Stimulated activated naive CD4-positive, alpha-beta T cell (primary cell): ENCODE data around the gene TJP3.
A peak's percentile ranks its signal among the peaks of the same experiment; 100 is the strongest.
"Not testable (repeated sequence)": the region's sequence is repeated elsewhere in the genome, so short reads cannot be mapped to it uniquely, and the experiment has no call there.

Experiments used
- DNase-seq, 6 experiments: peaks; one replicate each; lab custom pipeline; 2025; lab: John Stamatoyannopoulos, UW

Gene TJP3, protein sequence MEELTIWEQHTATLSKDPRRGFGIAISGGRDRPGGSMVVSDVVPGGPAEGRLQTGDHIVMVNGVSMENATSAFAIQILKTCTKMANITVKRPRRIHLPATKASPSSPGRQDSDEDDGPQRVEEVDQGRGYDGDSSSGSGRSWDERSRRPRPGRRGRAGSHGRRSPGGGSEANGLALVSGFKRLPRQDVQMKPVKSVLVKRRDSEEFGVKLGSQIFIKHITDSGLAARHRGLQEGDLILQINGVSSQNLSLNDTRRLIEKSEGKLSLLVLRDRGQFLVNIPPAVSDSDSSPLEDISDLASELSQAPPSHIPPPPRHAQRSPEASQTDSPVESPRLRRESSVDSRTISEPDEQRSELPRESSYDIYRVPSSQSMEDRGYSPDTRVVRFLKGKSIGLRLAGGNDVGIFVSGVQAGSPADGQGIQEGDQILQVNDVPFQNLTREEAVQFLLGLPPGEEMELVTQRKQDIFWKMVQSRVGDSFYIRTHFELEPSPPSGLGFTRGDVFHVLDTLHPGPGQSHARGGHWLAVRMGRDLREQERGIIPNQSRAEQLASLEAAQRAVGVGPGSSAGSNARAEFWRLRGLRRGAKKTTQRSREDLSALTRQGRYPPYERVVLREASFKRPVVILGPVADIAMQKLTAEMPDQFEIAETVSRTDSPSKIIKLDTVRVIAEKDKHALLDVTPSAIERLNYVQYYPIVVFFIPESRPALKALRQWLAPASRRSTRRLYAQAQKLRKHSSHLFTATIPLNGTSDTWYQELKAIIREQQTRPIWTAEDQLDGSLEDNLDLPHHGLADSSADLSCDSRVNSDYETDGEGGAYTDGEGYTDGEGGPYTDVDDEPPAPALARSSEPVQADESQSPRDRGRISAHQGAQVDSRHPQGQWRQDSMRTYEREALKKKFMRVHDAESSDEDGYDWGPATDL

DNA sequence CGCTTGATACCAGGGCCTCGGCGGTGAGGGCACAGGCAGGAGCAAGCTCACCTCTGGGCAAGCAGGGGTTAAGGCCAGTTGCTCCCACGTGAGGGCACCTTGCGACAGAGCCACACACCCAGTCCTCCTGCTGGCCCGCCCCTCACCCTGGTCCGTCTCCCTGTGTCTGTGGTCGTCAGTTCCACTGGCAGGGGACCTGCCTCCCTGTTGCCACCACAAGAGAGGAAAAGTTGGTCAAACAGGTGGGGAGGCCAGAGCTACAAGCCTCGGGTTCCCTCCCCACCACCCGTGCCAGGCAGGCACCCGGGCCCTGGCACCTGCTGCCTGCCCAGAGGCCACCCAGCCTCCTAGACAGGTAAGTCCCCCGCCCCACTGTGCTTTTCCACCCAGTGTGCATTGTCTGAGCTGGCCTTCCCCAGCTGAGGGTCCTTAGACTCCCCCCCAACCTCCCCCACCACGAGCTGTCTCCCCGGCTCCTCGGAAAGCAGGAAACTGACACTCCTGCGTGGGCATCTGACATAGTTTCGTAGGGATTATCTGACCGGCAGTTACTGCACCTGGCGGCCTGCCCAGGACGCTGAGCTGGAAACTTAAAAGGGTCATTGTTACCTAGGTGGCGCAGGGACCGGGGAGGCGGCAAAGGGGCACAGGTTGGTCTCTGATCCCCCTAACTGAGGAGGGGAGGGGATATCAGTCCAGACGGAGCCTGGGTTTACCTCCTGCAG lies at the start of gene TJP3:
Gene TJP3, plus strand, starts transcription at position 178 of the 725 bp plus-strand sequence. CDS start 20,049 bp downstream, outside the sequence.
- no peak for DNase-seq

DNA sequence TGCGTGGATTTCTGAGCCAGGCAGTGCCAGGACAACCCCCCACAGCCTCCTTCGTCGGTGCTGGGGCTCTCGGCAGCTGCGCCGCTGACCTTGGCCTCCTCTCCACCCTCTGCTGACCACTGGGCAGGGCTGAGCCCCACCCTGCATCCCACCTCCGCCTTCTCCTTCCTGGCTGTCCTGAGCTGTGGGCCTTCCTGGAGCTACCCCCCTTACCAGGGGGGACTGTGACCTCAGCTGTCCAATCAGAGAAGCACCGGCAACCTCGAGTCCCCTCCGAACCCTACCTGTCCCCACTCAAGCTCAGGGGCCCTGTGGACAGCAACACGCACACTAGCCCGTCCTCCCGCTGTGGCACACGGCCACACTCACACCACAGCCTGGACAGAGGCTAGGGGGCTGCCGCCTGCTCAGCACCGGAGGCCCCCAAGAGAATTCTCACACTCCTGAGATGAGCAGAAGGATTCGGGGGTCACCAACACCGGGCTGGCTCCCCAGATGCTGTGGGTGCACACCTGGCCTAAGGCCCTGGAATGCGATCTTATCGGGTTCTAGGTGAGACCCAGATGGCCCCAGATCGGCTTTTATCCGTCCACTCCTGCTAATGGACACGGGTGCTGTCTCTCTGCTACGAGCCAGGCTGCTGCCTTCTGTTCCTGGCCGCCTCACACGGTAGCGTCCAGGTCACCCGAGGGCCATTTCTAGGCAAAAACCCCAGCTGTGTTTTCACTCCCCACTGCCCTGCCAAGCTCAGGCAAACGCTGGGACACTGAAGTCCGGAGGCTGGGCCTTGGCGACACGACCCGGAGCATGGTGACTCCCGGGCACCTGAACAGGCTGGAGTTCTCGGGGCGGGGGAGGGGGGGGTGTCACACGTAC lies 49.1 kb upstream of the TJP3 start:
- DNase-seq = no peak

DNA sequence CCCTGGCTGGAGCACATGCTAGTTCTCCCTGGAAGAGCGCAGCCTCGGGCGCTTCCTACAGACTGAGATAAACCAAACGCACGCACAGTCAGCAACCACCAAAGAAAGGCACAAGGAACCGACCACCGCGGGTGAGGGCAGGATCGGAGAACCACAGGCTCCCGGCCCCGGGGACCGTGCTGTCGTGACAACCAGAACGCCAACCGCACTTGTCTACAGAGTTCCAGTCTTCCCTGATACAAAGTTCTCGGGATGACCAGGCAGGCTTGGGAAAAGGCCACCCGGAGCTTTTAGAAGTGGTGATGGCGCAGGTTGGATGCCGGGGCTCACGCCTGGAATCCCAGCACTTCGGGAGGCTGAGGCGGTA lies 48.5 kb upstream of the TJP3 start:
- DNase-seq = no peak

DNA sequence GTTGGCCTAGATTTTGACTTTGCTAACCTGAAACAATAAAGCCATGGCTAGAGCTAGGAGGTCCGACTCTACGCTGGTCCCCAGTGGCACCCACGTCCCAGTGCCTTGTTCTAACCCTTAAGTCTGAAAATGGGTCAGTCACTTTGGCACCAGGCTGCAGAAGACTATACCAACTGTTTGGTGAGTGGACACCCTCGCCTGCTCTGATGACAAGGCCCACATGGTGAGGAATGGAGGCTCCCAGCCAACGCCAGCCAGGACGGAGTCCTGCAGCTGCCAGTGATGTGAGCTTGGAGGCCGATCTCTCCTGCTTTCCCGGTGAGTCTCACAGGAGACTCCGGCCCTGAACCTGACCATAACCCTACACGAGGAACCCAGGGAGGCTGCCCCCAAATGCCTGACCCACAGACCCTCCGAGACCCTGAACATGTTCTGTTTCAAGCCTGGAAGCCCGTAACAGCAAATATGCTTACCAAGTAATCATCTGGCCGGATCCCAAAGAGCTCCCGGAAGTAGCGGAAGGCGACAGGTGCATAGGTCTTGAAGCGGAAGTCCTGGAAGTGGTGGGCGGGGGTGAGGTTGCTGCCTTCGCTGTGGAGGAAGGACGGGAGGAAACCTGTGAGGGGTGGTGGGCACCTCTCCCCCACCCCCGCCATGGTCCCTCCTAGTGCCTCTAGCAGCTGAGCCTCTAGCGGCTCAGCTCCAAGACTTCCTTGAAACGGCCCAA lies 47.5 kb upstream of the TJP3 start:
- DNase-seq = no peak

DNA sequence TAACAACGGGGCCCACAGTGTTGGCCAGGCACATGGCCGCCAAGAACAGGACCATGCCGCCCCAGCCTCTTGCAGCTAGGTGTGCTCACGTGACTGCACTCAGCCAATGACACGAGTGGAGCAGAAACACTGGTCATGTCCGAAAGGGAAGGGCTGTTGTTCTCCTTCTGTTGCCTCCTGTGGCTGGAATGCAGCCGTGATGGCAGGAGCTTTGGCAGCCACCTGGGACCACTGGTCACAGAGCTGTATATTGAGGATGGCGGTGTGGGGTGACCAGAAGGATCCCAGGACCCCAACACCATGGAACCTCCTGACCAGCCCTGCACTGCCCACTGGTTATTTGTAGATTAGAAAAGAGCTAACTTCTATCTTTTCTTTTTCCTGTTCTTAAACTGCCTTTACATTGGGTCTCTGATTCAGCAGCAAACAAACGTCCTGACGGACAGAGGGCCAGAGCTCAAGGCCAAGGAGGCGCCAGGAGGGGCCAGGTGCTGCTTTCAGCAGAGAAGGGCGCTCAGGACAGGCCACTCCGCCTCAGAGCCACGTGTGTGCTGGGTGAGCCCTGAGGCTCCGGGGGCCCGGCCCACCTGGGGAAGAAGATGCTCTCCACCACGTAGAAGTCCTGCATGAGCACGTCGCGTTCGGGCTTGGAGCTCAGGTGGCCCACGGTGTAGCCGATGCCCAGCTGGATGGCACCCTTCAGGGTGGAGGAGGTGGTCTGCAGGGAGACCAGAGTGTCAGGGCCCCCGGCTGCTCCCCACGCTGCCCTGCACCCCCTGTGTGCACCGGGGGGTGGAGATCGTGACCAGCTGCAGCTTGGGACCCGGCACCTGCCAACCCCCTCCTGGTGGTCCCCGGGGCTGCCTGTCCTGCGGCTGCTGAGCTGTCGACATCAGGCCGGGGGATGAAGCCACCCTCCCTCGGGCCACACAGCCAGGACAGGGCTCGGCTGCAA lies 46.6 kb upstream of the TJP3 start:
- no peak for DNase-seq

DNA sequence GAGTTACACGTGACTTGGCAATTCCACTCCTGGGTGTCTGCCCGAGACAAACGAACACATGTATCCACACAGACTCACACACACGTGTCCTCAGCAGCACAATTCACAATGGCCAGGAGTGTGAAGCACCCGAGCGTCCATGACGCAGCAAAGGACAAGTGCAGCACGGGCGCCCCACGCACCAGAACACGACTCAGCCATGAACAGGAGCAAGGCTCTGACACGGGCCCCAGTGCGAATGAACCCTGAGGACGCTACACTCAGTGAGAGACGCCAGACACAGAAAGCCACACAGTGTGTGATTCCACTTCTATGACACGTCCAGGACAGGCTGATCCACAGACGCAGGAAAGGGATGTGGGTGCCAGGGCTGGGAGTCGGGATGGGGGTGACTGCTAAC lies 44.3 kb upstream of the TJP3 start:
- no peak for DNase-seq

DNA sequence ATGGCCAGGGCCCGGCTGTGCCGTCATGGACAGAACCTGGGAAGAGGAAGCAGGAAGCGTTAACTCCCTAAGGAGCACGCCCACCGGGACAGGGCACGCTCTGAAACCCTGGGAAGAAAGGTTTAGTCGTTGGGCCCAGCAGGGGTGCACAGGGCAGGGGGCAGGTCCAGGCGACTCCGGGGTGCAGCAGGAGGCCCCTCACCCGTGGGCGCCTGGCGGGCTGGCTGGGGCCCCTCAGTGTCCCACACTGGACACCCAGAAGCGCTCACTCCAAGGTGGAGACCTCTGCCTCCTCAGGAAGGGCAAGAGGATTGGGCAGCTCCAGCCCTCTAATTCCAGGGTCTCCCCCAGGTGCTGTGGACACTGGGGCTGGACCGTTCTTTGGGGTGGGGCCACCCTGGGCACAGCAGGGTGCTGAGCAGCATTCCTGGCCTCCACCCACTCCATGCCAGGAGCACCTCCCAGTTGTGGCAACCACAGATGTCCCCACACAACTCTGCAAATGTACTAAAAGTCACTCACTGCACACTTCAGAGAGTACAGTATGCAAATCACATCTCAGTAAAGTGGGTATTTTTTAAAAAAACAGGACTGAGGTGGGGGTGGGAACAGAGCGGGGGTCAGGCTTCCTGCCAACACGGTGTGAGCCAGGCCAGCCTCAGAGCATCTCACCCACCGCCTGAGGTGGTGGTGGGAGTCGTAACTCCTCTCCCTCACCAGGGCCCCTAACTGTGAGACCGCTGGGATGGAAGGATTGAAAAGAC lies 43.1 kb upstream of the TJP3 start:
- no peak for DNase-seq

DNA sequence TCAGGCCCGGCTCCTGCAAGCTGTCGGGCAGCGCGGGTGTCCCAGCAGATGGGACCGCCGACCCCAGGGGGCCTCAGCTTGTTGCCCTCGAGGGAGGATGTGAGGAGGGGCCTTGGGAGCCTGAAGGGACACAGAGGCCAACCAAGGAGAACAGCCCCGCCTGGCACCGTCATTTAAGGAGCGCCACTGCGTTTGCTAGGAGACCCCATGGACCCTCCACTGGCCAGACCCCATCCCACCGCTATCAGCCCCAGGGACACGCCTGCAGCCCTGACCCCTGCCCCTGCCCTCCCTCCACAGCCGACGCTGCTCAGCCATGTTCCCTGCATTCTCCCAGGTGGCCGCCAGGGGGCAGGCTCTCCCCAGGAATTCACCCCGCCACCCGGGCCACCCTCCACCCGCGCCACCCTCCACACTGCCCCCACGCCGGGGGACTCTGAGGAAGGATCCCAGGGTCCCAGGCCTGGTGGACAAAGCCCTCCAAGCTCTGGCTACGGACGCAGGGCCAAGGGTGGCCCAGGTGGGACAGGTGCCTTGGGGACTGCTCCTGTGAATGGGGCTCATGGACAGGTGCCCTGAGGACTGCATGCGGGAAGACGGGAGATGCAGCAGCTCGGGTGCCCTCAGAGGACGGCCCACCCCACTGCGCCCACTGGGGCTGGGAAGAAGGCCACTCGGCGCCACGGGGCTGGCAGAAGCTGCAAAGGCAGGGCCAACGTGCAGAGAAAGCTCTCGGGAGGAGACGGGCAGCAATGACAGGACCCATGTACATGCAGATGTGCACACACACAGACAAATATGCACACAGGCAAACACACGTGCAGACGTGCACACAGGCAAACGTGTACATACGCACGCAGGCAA lies 42.3 kb upstream of the TJP3 start:
- peak in 5 of 6 experiments; percentile 68 to 87 (median 78) for DNase-seq

DNA sequence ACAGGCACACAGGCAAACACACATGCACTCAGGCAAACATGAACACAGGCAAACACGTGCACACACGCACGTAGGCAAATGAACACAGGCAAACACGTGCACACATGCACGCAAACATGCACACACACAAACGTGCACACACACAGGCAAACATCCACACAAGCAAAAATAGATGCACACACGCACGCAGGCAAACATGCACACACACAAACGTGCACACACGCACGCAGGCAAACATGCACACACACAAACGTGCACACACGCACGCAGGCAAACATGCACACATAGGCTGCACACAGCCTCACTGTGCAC lies 41.7 kb upstream of the TJP3 start:
- not testable (repeated sequence) for DNase-seq

DNA sequence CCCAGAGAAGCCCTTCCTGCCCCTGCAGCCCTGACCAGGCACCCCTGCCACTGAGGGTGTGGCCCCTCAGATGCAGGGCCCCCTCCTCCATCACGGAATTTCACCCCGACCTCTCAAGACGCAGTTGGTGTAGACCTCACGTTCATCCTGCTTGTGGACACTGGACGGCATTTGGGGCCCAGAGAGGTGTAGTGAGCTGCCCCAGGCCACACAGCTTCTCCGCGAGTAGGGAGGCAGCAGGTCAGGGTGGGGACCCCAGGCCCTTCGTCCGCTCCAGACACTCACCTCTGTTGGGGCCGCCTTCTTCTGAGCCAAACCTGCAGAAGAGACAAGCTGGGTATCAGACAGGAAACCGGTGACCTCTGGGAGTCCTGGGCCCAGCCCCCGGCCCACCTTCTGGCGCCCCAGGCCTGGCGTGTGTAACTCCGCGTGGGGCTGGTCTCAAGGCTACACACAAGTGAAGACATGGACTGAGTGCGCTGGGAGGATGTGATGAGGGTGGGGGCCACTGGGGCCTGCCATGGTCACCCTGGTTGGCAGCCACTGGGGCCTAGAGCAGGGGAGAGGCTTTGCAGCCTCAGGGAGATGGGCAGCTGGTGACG lies 41.0 kb upstream of the TJP3 start:
- DNase-seq = no peak

DNA sequence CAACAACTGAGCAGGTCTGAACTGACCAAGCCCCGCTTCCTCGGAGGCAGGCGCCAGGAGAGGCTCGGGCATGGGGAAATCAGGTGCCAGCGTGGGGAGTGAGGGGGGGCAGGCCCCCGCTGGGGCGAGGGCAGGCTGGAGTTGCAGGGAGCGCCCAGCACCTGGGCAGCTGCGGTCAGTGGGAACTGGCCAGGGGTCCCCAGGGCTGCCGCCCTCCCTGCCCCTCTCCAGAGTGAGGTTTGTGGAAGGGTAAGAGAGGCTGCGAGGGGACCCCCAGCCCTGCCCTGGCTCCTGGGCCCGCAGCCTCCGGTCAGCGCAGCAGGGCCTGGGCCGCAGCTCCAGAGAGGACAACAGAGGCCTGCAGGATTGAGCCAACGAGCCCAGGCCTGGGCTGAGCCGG lies 40.4 kb upstream of the TJP3 start:
- DNase-seq = no peak

DNA sequence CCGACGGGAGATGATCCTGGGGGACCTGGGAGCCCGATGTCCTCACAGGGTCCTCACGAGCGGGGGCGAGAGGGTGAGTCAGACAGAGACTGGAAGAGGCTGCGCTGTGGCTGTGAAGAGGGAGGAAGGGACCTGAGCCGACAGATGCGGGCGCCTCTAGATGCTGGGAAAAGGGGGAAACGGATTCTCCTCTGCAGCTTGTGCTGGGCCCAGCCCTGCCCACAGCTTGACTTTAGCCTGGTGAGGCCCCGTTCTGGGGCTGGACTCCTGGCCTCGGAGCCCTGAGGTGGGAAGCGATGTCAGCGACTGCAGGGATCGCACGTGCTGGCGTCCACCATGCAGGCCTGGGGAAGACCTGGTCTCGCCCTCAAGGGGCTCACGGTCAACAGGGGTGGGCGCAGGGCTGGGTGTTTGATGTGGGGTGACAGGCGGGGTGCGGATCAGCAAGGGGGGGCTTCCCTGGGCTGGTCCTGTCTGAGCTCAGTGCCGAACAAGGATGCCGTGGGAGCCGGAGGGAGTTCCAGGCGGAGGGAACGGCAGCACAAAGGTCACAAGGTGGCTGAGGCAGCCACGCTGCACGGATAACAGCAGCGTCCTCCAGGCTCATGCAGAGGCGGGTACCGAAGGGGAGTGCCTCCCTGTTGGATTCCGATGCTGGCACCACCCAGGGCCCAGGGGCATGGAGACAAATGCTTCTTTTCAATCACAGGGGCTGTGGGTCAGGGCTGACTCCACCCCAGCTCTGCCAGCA lies 39.7 kb upstream of the TJP3 start:
- DNase-seq = no peak

DNA sequence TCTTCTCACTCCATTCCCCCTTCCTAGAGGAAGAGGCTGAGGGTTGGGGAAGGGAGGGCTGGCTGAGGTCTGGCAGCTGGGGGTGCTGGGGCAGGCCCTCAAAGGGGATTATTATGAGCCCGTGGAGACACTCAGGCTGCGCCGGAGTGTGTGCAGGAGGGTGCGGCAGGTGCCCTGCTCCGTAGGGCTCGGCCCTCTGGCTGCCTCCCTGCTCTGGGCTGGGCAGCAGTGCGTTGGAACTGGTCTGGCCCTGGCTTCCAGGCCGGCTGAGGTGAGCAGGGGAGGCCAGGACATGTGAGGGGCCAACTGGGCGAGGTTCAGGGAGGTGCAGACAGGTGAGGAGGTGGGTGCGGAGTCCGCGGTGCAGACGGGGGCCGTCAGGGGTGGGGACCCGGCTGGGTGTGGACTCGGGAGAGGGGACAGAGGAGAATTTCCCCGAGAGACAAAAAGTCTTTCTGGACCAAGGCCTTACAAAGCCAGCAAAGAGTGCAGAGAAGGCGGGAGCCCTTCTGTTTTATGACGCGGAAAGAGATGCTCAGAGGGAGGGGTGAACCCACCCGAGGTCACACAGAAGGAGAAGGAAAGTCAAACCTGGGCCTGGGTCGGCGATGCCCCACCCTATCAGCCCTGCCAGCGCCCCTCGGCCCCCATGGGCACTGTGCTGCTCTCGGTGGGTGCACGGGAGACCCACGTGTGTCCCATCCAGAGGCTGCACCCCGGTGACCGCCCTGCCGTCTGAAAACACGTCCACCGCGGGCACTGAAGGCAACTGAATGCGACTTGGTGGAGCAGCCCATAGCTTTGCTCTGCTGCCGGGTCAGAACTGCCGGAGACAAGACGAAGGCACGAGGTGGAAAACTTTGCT lies 38.9 kb upstream of the TJP3 start:
- DNase-seq = no peak

DNA sequence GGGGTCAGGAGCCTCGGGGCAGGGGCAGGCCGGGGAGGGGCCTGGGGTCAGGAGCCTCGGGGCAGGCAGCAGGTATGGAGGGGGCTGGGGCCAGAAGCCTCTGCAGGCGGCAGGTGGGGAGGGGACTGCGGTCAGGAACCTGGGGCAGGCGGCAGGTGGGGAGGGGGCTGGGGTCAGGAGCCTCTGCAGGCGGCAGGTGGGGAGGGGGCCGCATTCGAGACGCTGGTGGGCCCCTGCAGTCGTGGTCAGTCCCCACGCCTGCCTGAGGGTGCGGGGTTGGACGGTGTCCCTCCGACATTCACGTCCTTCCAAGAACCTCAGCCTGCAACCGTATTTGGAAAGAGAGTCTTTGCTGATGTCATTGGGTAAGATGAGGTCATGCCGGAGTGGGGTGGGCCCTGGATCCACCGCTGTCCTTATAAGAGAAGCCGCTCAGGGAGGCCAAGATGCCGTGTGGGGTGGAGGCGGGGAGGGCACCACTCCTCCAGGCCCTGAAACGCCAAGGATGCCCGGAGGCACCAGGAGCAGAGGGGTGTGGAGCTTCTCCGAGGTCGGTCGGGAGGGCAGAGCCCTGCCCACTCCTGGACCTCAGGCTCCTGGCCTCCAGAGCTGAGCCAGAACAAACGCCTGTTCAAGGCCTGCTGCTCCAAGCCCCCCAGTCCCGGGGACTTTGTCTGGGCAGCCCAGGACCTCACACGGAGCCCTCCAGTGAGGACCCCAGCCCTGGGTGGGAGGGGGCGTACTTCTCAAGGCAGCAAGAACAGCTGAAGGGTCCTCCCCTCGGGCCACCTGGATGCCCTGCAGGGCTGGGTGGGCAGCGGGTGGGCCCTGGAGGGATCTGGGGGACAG lies 38.0 kb upstream of the TJP3 start:
- no peak for DNase-seq
